ENCODE data around the gene SERPINA1. TPM values are rescaled to one million over a fixed set of nuclear protein-coding genes. Genes with fewer than 3 reads are reported as not detected.
"Not testable (repeated sequence)": the region's sequence is repeated elsewhere in the genome, so short reads cannot be mapped to it uniquely, and the experiment has no call there.

The SERPINA1 gene
- total and polyA plus RNA-seq, 2 experiments from 2014 or later: 0.16 to 0.65 TPM

GRCh38 chr14:94356379-94357056, 31.9 kb downstream of the SERPINA1 start:
- no peaks in the 10 kb centered on the region for H3K4me1 ChIP-seq (ENCODE audit: insufficient read depth)
- H3K9me2 ChIP-seq (ENCODE audit: insufficient read depth): no peaks in the 10 kb centered on the region
- WGBS, 2 experiments (ENCODE audit: low coverage in 1 of 2, low lambda C conversion rate in 2 of 2, missing lambda C conversion rate in 2 of 2): 88 to 91% methylated on average over 5 of the region's 5 CpGs
- no peaks in the 10 kb centered on the region for H3F3A ChIP-seq (ENCODE audit: insufficient read depth)
- no peak for DNase-seq
- H3K4me2 ChIP-seq (ENCODE audit: unreplicated experiment): no peak overlapping the region
- no peaks in the 10 kb centered on the region for H3K9me3 ChIP-seq (ENCODE audit: low read depth)
- H3K27ac ChIP-seq: no peak overlapping the region
- H2AFZ ChIP-seq: no peak overlapping the region
- H3K27me3 ChIP-seq (replicated peaks; ENCODE audit: insufficient read depth): no peaks in the 10 kb centered on the region
- H4K20me1 ChIP-seq (ENCODE audit: insufficient read depth): no peaks in the 10 kb centered on the region
- TF ChIP-seq EZH2 (IDR thresholded peaks at IDR 0.05; ENCODE audit: insufficient read depth, poor library complexity, severe bottlenecking) (no peak), EZH2phosphoT487 (IDR thresholded peaks at IDR 0.05; ENCODE audit: insufficient read depth, low read depth) (no peak)
- no peak overlapping the region for H3K4me3 ChIP-seq
- no peaks in the 10 kb centered on the region for H3K79me2 ChIP-seq (ENCODE audit: insufficient read depth)
- H3K9ac ChIP-seq: no peak overlapping the region
- no peaks in the 10 kb centered on the region for H3K36me3 ChIP-seq (ENCODE audit: low read depth)
- in situ Hi-C loops (cut with MboI): no loop called here

- DNase-seq: no peak
- H3K9ac ChIP-seq: no peak overlapping the region
- H3K4me2 ChIP-seq (ENCODE audit: unreplicated experiment): no peak overlapping the region
- in situ Hi-C loops (cut with MboI): no loop called here
- no peak overlapping the region for H3K27ac ChIP-seq
- no peaks in the 10 kb centered on the region for H3K36me3 ChIP-seq (ENCODE audit: low read depth)
- no peaks in the 10 kb centered on the region for H3K4me1 ChIP-seq (ENCODE audit: insufficient read depth)
- TF ChIP-seq EZH2phosphoT487 (IDR thresholded peaks at IDR 0.05; ENCODE audit: insufficient read depth, low read depth): no peak
- TF ChIP-seq EZH2 (IDR thresholded peaks at IDR 0.05; ENCODE audit: insufficient read depth, poor library complexity, severe bottlenecking): no peak
- no peaks in the 10 kb centered on the region for H3K9me2 ChIP-seq (ENCODE audit: insufficient read depth)
- no peaks in the 10 kb centered on the region for H3K9me3 ChIP-seq (ENCODE audit: low read depth)
- 54 to 59% methylated on average over 15 of the region's 15 CpGs for WGBS, 2 experiments (ENCODE audit: low coverage in 1 of 2, low lambda C conversion rate in 2 of 2, missing lambda C conversion rate in 2 of 2)
- H3K79me2 ChIP-seq (ENCODE audit: insufficient read depth): no peaks in the 10 kb centered on the region
- no peak overlapping the region for H2AFZ ChIP-seq
- H3K4me3 ChIP-seq: no peak overlapping the region
- no peaks in the 10 kb centered on the region for H3F3A ChIP-seq (ENCODE audit: insufficient read depth)
- H3K27me3 ChIP-seq (replicated peaks; ENCODE audit: insufficient read depth): no peaks in the 10 kb centered on the region
- no peaks in the 10 kb centered on the region for H4K20me1 ChIP-seq (ENCODE audit: insufficient read depth)
These were observed 33.1 kb downstream of the SERPINA1 start for GRCh38 chr14:94355191-94355794.

- Histone ChIP-seq H4K20me1 (ENCODE audit: insufficient read depth) (no peaks in the 10 kb centered on the region), H3K9ac (no peak overlapping the region), H3K27me3 (replicated peaks; ENCODE audit: insufficient read depth) (no peaks in the 10 kb centered on the region), H3K9me2 (ENCODE audit: insufficient read depth) (no peaks in the 10 kb centered on the region), H3K4me2 (ENCODE audit: unreplicated experiment) (no peak overlapping the region), H3K9me3 (ENCODE audit: low read depth) (no peaks in the 10 kb centered on the region), H2AFZ (no peak overlapping the region), H3F3A (ENCODE audit: insufficient read depth) (no peaks in the 10 kb centered on the region), H3K4me1 (ENCODE audit: insufficient read depth) (no peaks in the 10 kb centered on the region), H3K36me3 (ENCODE audit: low read depth) (no peaks in the 10 kb centered on the region), H3K27ac (no peak overlapping the region), H3K4me3 (no peak overlapping the region), H3K79me2 (ENCODE audit: insufficient read depth) (no peaks in the 10 kb centered on the region)
- no peak for TF ChIP-seq EZH2 (IDR thresholded peaks at IDR 0.05; ENCODE audit: insufficient read depth, poor library complexity, severe bottlenecking)
- no peak for TF ChIP-seq EZH2phosphoT487 (IDR thresholded peaks at IDR 0.05; ENCODE audit: insufficient read depth, low read depth)
- no peak for DNase-seq
- in situ Hi-C loops (cut with MboI): no loop called here
- WGBS, 2 experiments (ENCODE audit: low coverage in 1 of 2, low lambda C conversion rate in 2 of 2, missing lambda C conversion rate in 2 of 2): 97 to 100% methylated on average over 3 of the region's 3 CpGs
These were observed 33.7 kb downstream of the SERPINA1 start for GRCh38 chr14:94354638-94355185.

- H2AFZ ChIP-seq; H3K9ac ChIP-seq; H3F3A ChIP-seq (ENCODE audit: insufficient read depth); DNase-seq; H3K4me1 ChIP-seq (ENCODE audit: insufficient read depth); H3K36me3 ChIP-seq (ENCODE audit: low read depth); H3K4me3 ChIP-seq; in situ Hi-C loops (cut with MboI); H3K9me2 ChIP-seq (ENCODE audit: insufficient read depth); H4K20me1 ChIP-seq (ENCODE audit: insufficient read depth); H3K79me2 ChIP-seq (ENCODE audit: insufficient read depth); H3K27ac ChIP-seq; H3K9me3 ChIP-seq (ENCODE audit: low read depth); H3K27me3 ChIP-seq (replicated peaks; ENCODE audit: insufficient read depth); H3K4me2 ChIP-seq (ENCODE audit: unreplicated experiment): not testable (repeated sequence)
- WGBS, 2 experiments (ENCODE audit: low coverage in 1 of 2, low lambda C conversion rate in 2 of 2, missing lambda C conversion rate in 2 of 2): 94 to 96% methylated on average over 8 of the region's 8 CpGs
These were observed 34.2 kb downstream of the SERPINA1 start for GRCh38 chr14:94354190-94354589.
